Fibroblast of lung (primary cell): ENCODE data around the gene CYSTM1. TPM values are rescaled to one million over a fixed set of nuclear protein-coding genes. Genes with fewer than 3 reads are reported as not detected.

Experiments used
- DNase-seq, 2 donors: peaks; one replicate each; pipeline versions ENCODE4 v3.0.0 to v3.0.0-alpha.2; 2010; ENCODE audit warnings: low read depth in 2 of 2
- H2AFZ ChIP-seq: 2 replicates; pipeline ENCODE4 v1.5.1; 2012; ENCODE audit warnings: low read length, control low read depth, inconsistent platforms
- H3K27ac ChIP-seq: 2 replicates; pipeline ENCODE4 v1.5.1; 2011; ENCODE audit warnings: low read length, control low read depth; ENCODE audit not compliant: insufficient read depth
- H3K27me3 ChIP-seq: 2 replicates; pipeline ENCODE4 v1.5.1; 2011; ENCODE audit warnings: mild to moderate bottlenecking, low read length; ENCODE audit not compliant: control insufficient read depth, insufficient read depth
- H3K36me3 ChIP-seq: 2 replicates; pipeline ENCODE4 v1.5.1; 2011; ENCODE audit warnings: low read length; ENCODE audit not compliant: control insufficient read depth, insufficient read depth
- H3K4me1 ChIP-seq: 2 replicates; pipeline ENCODE4 v1.5.1; 2011; ENCODE audit warnings: low read length; ENCODE audit not compliant: control insufficient read depth, insufficient read depth; ENCODE audit errors: extremely low read depth
- H3K4me2 ChIP-seq: 2 replicates; pipeline ENCODE4 v1.5.1; 2011; ENCODE audit warnings: low read length, control low read depth; ENCODE audit not compliant: insufficient read depth; ENCODE audit errors: extremely low read depth
- H3K4me3 ChIP-seq, 4 experiments: fragments of 200-600 bp in 1 of 4; sonication (generic) in 1 of 4; replicated peaks in 1 of 4; 2 replicates each; pipeline ENCODE4 v1.5.1; 2011 to 2016; ENCODE audit warnings: low read length in 4 of 4, low read depth in 3 of 4, mild to moderate bottlenecking in 3 of 4, control low read depth in 2 of 4, inconsistent platforms in 1 of 4, mixed read lengths in 1 of 4; ENCODE audit not compliant: insufficient read depth in 1 of 4; ENCODE audit errors: control extremely low read depth in 1 of 4
- H3K79me2 ChIP-seq: 2 replicates; pipeline ENCODE4 v1.5.1; 2012; ENCODE audit warnings: mild to moderate bottlenecking, low read length, inconsistent platforms; ENCODE audit not compliant: control insufficient read depth, insufficient read depth
- H3K9ac ChIP-seq: 2 replicates; pipeline ENCODE4 v1.5.1; 2011; ENCODE audit warnings: mild to moderate bottlenecking, low read length, control low read depth; ENCODE audit not compliant: insufficient read depth
- H3K9me3 ChIP-seq: 2 replicates; pipeline ENCODE4 v1.5.1; 2012; ENCODE audit warnings: low read depth, low read length; ENCODE audit not compliant: control insufficient read depth, insufficient read depth
- H4K20me1 ChIP-seq: 2 replicates; pipeline ENCODE4 v1.5.1; 2011; ENCODE audit warnings: low read length; ENCODE audit not compliant: control insufficient read depth, insufficient read depth; ENCODE audit errors: extremely low read depth
- EZH2 ChIP-seq: IDR thresholded peaks from 2 replicates; pipeline ENCODE4 v1.5.1; 2012; ENCODE audit warnings: low read length, control low read depth, mild to moderate bottlenecking; ENCODE audit errors: missing control alignments
- polyA plus RNA-seq, 2 donors: library from polyadenylated mRNA; depleted of rRNA in 1 of 2; stranded (reverse) in 1 of 2; unstranded in 1 of 2; fragments of >200 nt; gene quantifications; 2 replicates each; pipeline ENCODE4 v1.2.1, GENCODE V29; 2011 to 2012; ENCODE audit warnings: missing spikeins in 1 of 2
- total RNA-seq: library from RNA; depleted of rRNA; stranded (reverse); fragments of >200 nt; gene quantifications from 2 replicates; pipeline ENCODE4 v1.2.1, GENCODE V29; 2014
- TF ChIP-seq, protein P1 (sequence below), 2 donors: IDR thresholded peaks in 1 of 2; conservative IDR thresholded peaks in 1 of 2; 1 replicate in 1 of 2; 2 replicates in 1 of 2; pipeline ENCODE4 v1.5.1; 2011 to 2012; ENCODE audit warnings: low read length in 2 of 2, control low read depth in 1 of 2, inconsistent platforms in 1 of 2, low read depth in 1 of 2, mild to moderate bottlenecking in 1 of 2

CYSTM1 gene
- total and polyA plus RNA-seq, 2 donors (not counting 1 experiment from before 2014, with no cell fraction given) = 24.3 to 35.8 TPM

DNA sequence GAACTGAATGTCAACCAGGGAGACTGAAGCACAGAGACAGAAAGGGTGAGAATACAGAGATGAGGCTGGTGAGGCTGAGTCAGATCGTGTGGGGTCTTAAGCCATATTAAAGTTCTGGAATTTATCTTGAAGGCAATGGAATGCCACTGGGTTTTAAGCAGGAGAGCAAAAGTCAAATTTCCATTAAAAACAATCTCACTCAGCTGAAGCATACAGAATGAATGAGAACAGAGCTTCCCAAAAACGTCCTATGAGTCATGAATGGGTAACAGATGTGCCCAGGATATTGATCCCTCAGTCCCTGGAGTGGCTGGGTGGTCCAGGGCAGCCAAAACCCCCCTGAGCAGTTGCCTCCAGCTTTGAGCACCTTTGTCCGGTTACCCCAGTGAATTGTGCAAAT, 83.0 kb downstream of the CYSTM1 start:
- Histone ChIP-seq H3K79me2 (peaks cover 22% of the 10 kb centered on the region), H3K36me3 (no peaks in the 10 kb centered on the region), H3K4me2 (no peak overlapping the region), H3K4me1 (peaks cover 18% of the 10 kb centered on the region), H4K20me1 (no peaks in the 10 kb centered on the region), H3K27ac (peak overlapping the region; percentile 58), H2AFZ (no peak overlapping the region), H3K27me3 (no peaks in the 10 kb centered on the region), H3K4me3 (no peak overlapping the region), H3K9ac (no peak overlapping the region), H3K9me3 (no peaks in the 10 kb centered on the region)
- TF ChIP-seq, protein P1, sequence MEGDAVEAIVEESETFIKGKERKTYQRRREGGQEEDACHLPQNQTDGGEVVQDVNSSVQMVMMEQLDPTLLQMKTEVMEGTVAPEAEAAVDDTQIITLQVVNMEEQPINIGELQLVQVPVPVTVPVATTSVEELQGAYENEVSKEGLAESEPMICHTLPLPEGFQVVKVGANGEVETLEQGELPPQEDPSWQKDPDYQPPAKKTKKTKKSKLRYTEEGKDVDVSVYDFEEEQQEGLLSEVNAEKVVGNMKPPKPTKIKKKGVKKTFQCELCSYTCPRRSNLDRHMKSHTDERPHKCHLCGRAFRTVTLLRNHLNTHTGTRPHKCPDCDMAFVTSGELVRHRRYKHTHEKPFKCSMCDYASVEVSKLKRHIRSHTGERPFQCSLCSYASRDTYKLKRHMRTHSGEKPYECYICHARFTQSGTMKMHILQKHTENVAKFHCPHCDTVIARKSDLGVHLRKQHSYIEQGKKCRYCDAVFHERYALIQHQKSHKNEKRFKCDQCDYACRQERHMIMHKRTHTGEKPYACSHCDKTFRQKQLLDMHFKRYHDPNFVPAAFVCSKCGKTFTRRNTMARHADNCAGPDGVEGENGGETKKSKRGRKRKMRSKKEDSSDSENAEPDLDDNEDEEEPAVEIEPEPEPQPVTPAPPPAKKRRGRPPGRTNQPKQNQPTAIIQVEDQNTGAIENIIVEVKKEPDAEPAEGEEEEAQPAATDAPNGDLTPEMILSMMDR (conservative IDR thresholded peaks at IDR 0.05 in 1 of 2, IDR thresholded peaks at IDR 0.05 in 1 of 2; ENCODE audit: low read depth in 1 of 2, low read length in 2 of 2) = no peak
- no peak for TF ChIP-seq EZH2
- DNase-seq = peak; percentile 22 to 61

DNA sequence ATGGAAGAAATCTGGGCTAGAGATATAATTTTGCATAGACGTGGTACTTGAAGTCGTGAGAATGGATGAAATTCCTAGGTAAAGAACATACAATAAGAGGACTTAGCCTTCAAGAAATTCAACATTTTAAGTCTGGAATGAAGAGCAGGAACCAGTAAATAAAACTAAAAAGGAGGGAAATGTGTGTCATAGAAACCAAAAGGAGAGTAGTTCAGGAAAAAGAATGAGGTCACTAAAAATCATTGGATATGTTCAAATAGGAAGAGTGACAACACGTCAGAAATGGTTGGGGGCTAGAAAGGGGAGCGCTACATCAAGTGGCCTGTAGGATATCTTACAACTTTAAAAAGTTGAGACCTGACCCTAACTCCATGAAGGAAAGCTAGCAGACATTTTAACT, 83.9 kb downstream of the CYSTM1 start:
- no peaks in the 10 kb centered on the region for H3K36me3 ChIP-seq
- H3K4me1 ChIP-seq = peaks cover 15% of the 10 kb centered on the region
- no peak overlapping the region for H3K27ac ChIP-seq
- DNase-seq = no peak
- H3K27me3 ChIP-seq = no peaks in the 10 kb centered on the region
- no peak overlapping the region for H3K4me3 ChIP-seq
- no peak overlapping the region for H2AFZ ChIP-seq
- H3K9ac ChIP-seq = no peak overlapping the region
- H3K9me3 ChIP-seq = no peaks in the 10 kb centered on the region
- H3K4me2 ChIP-seq = no peak overlapping the region
- H3K79me2 ChIP-seq = peaks cover 18% of the 10 kb centered on the region
- no peaks in the 10 kb centered on the region for H4K20me1 ChIP-seq
- TF ChIP-seq EZH2 = no peak
- TF ChIP-seq, protein P1 (conservative IDR thresholded peaks at IDR 0.05 in 1 of 2, IDR thresholded peaks at IDR 0.05 in 1 of 2; ENCODE audit: low read depth in 1 of 2, low read length in 2 of 2) = no peak

DNA sequence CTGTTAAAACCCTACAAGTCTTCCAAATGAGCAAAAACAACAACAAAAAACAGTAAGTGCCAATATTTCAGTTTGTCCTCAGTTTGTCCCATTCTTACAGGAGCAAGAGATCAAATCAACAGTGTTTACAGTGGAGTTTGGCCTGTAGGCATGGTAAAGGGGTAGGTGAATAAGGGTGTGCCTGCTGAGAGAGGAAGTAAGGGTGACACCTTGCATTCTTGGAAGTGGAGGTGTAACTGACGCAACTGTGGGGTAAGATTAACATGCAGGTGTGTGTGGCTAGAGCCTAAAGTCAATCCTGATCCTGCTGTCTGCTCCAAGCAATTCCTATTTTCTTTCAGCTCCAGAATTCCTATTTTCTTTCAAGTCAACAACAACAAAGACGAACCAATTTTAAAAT, 84.5 kb downstream of the CYSTM1 start:
- no peak for DNase-seq
- Histone ChIP-seq H3K36me3 (no peaks in the 10 kb centered on the region), H3K79me2 (peaks cover 18% of the 10 kb centered on the region), H3K9ac (no peak overlapping the region), H3K27me3 (no peaks in the 10 kb centered on the region), H3K4me1 (peaks cover 11% of the 10 kb centered on the region), H3K9me3 (no peaks in the 10 kb centered on the region), H3K4me3 (no peak overlapping the region), H4K20me1 (no peaks in the 10 kb centered on the region), H3K27ac (no peak overlapping the region), H2AFZ (no peak overlapping the region), H3K4me2 (no peak overlapping the region)
- no peak for TF ChIP-seq EZH2
- TF ChIP-seq, protein P1 (conservative IDR thresholded peaks at IDR 0.05 in 1 of 2, IDR thresholded peaks at IDR 0.05 in 1 of 2; ENCODE audit: low read depth in 1 of 2, low read length in 2 of 2) = no peak
